Hepatocyte (in vitro differentiated cells): ENCODE measurements around the gene MARCHF5. TPM values are rescaled to one million over a fixed set of nuclear protein-coding genes. Genes with fewer than 3 reads are reported as not detected.
"Not testable (repeated sequence)": the region's sequence is repeated elsewhere in the genome, so short reads cannot be mapped to it uniquely, and the experiment has no call there.

ENCODE experiments used
- DNase-seq: peaks from one replicate; pipeline ENCODE4 v3.0.0-alpha.2; 2016; ENCODE audit warnings: low spot score
- H2AFZ ChIP-seq: fragments of 200-600 bp; sonication (generic); 2 replicates; pipeline ENCODE4 v1.6.0; 2016; ENCODE audit warnings: antibody characterized with exemption, mild to moderate bottlenecking
- H3K27ac ChIP-seq: fragments of 200-600 bp; sonication (generic); 2 replicates; pipeline ENCODE4 v1.5.1; 2016; ENCODE audit warnings: mild to moderate bottlenecking
- H3K27me3 ChIP-seq: fragments of 200-600 bp; sonication (generic); 2 replicates; pipeline ENCODE4 v1.6.1; 2016
- H3K36me3 ChIP-seq: fragments of 200-600 bp; sonication (generic); replicated peaks from 2 replicates; pipeline ENCODE4 v1.5.1; 2016; ENCODE audit warnings: low read depth; ENCODE audit not compliant: insufficient read depth
- H3K4me1 ChIP-seq: fragments of 200-600 bp; sonication (generic); 2 replicates; pipeline ENCODE4 v1.5.1; 2016; ENCODE audit warnings: mild to moderate bottlenecking, moderate library complexity; ENCODE audit not compliant: insufficient read depth
- H3K4me2 ChIP-seq: fragments of 200-600 bp; sonication (generic); 2 replicates; pipeline ENCODE4 v1.6.0; 2016
- H3K4me3 ChIP-seq: fragments of 200-600 bp; sonication (generic); 2 replicates; pipeline ENCODE4 v1.5.1; 2016; ENCODE audit warnings: mild to moderate bottlenecking
- H3K79me2 ChIP-seq: fragments of 200-600 bp; sonication (generic); 2 replicates; pipeline ENCODE4 v1.6.0; 2017; ENCODE audit warnings: mild to moderate bottlenecking
- H3K9me2 ChIP-seq: fragments of 200-600 bp; sonication (generic); replicated peaks from 2 replicates; pipeline ENCODE4 v1.6.0; 2017; ENCODE audit warnings: mild to moderate bottlenecking; ENCODE audit not compliant: insufficient read depth
- H3K9me3 ChIP-seq: fragments of 200-600 bp; sonication (generic); 2 replicates; pipeline ENCODE4 v1.5.1; 2016; ENCODE audit warnings: low read depth, mild to moderate bottlenecking
- H4K20me1 ChIP-seq: fragments of 200-600 bp; sonication (generic); 2 replicates; pipeline ENCODE4 v1.6.0; 2016; ENCODE audit warnings: mild to moderate bottlenecking; ENCODE audit not compliant: insufficient read depth, poor library complexity, severe bottlenecking
- EZH2 ChIP-seq: fragments of 200-600 bp; sonication (generic); IDR thresholded peaks from 2 replicates; pipeline ENCODE4 v1.6.1; 2016; ENCODE audit warnings: antibody characterized with exemption, mild to moderate bottlenecking, borderline replicate concordance
- EZH2phosphoT487 ChIP-seq: fragments of 200-600 bp; sonication (generic); IDR thresholded peaks from one replicate; pipeline ENCODE4 v1.6.1; 2018; ENCODE audit warnings: antibody characterized with exemption, mild to moderate bottlenecking, low read depth, moderate library complexity; ENCODE audit not compliant: unreplicated experiment, severe bottlenecking
- WGBS: methylation state at CpG from one replicate; pipeline ENCODE4 v1.1.6; 2016; ENCODE audit warnings: low lambda C conversion rate; ENCODE audit errors: missing lambda C conversion rate; 5-methylcytosine and 5-hydroxymethylcytosine counted together
- polyA plus RNA-seq: library from polyadenylated mRNA; unstranded; fragments of >200 nt; fragmentation: Nextera tagmentation; extraction: Ambion mirVana; gene quantifications from 2 replicates; pipeline ENCODE4 v1.2.1, GENCODE V29; 2016
- small RNA-seq: library from RNA; depleted of rRNA; stranded (forward); fragments of <200 nt; gene quantifications from one replicate; pipeline ENCODE3, GENCODE V24; 2014
- total RNA-seq: library from RNA; depleted of rRNA; stranded (reverse); fragments of >200 nt; gene quantifications from 2 replicates; pipeline ENCODE4 v1.2.3, GENCODE V29; 2014
- TF ChIP-seq, protein P1 (sequence below): fragments of 200-600 bp; sonication (generic); IDR thresholded peaks from 2 replicates; pipeline ENCODE4 v1.5.1; 2016; ENCODE audit warnings: antibody characterized with exemption, mild to moderate bottlenecking; ENCODE audit not compliant: poor library complexity

MARCHF5 gene
- total and polyA plus RNA-seq, 2 experiments from 2014 or later: 36.4 to 62.2 TPM

DNA sequence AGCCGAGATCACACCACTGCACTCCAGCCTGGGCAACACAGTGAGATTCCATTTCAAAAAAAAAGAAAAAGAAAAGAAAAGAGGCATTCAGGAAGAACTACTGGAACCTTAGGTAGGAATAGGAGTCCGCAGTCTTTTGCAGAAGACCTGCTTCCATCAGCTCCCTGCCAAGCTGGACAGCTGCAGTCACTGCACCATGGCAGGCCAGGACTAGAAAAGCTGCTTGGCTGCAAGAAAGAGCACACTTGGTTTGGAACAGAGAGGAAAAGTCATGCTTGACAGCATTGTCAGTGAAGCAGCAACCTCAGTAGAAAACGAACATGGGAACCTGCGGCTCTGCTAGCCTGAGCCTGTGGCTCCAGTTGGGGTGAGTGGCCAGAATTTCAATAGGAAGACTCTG lies 104.3 kb downstream of the MARCHF5 start:
- Histone ChIP-seq H4K20me1 (no peaks in the 10 kb centered on the region), H3K9me3 (no peaks in the 10 kb centered on the region), H3K79me2 (no peaks in the 10 kb centered on the region), H3K36me3 (no peaks in the 10 kb centered on the region), H3K27me3 (no peaks in the 10 kb centered on the region), H3K4me2 (no peak overlapping the region), H3K9me2 (no peaks in the 10 kb centered on the region), H2AFZ (no peak overlapping the region), H3K4me3 (no peak overlapping the region), H3K27ac (no peak overlapping the region), H3K4me1 (no peaks in the 10 kb centered on the region)
- TF ChIP-seq, protein P1, sequence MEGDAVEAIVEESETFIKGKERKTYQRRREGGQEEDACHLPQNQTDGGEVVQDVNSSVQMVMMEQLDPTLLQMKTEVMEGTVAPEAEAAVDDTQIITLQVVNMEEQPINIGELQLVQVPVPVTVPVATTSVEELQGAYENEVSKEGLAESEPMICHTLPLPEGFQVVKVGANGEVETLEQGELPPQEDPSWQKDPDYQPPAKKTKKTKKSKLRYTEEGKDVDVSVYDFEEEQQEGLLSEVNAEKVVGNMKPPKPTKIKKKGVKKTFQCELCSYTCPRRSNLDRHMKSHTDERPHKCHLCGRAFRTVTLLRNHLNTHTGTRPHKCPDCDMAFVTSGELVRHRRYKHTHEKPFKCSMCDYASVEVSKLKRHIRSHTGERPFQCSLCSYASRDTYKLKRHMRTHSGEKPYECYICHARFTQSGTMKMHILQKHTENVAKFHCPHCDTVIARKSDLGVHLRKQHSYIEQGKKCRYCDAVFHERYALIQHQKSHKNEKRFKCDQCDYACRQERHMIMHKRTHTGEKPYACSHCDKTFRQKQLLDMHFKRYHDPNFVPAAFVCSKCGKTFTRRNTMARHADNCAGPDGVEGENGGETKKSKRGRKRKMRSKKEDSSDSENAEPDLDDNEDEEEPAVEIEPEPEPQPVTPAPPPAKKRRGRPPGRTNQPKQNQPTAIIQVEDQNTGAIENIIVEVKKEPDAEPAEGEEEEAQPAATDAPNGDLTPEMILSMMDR: no peak
- TF ChIP-seq EZH2: no peak
- TF ChIP-seq EZH2phosphoT487: no peak
- 92% methylated on average over 4 of the region's 4 CpGs for WGBS
- DNase-seq: no peak

DNA sequence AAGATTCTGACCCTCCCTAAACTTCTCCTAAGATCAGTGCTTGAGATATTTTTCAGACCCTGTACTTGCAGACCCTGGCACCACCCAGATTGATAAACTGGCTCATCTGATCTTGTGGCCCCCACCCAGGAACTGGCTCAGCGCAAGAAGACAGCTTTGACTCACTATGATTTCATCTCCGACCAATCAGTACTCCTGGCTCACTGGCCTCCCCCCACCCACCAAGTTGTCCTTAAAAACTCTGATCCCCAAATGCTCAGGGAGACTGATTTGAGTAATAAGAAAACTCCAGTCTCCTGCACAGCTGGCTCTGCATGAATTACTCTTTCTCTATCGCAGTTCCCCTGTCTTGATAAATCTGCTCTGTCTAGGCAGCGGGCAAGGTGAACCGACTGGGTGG lies 111.3 kb downstream of the MARCHF5 start:
- WGBS: 87% methylated on average over 5 of the region's 5 CpGs
- not testable (repeated sequence) for H3K27me3 ChIP-seq

More for the DNA sequence above, 111.3 kb downstream of the MARCHF5 start:
- not testable (repeated sequence) for H3K4me3 ChIP-seq, H3K36me3 ChIP-seq, H3K79me2 ChIP-seq, H2AFZ ChIP-seq, H3K9me3 ChIP-seq, H3K4me2 ChIP-seq, DNase-seq, H4K20me1 ChIP-seq, H3K27ac ChIP-seq, H3K9me2 ChIP-seq, H3K4me1 ChIP-seq

Small RNA genes lying within 50 kb of the gene (small RNA-seq; reads per million reads assigned to genes)
- gene RF00019 (not detected), gene RNY3P12 (not detected)

Other genes with a start within 250 kb of the MARCHF5 start
- gene CPEB3, start 89 bp upstream of the MARCHF5 start, total RNA-seq: 4.1 and 4.9 TPM in 2 replicates
- gene CPEB3, start 89 bp upstream of the MARCHF5 start, polyA plus RNA-seq: 3.8 and 4.0 TPM in 2 replicates